ENCODE measurements around the gene SLC35E1.

SLC35E1 gene

GRCh38 chr19:16572332-16573211, at the start of gene SLC35E1:
Gene SLC35E1, minus strand, starts transcription at chr19:16572415. Its CDS starts 51 bp downstream, at chr19:16572364.
- DNase-seq: peak; percentile 91 to 93

GRCh38 chr19:16621165-16621800, 49.1 kb upstream of the SLC35E1 start:
- DNase-seq: no peak

- no peak for DNase-seq
Observed at GRCh38 chr19:16620584-16620983, 48.4 kb upstream of the SLC35E1 start.

- DNase-seq: no peak
Observed at GRCh38 chr19:16620018-16620417, 47.8 kb upstream of the SLC35E1 start.

DNA sequence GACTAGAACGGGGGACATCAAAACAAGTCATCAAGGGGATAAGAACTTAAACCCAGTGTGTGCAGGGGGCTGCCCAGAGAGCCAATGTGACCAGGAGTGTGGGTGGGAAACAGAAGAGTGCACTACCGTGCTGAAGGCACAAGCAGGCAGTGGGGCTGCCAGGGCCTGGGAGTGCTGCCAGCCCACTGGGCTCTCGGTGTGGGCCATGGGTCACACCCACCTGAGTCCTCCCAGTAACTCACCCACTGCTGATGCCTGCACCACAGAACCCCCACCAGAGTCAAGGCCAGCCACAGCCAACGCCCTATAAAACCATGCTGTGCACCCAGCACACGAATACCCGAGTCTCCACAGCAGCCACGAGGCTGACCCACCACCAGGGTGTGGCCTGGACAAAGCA, 47.2 kb upstream of the SLC35E1 start:
- DNase-seq: no peak

DNA sequence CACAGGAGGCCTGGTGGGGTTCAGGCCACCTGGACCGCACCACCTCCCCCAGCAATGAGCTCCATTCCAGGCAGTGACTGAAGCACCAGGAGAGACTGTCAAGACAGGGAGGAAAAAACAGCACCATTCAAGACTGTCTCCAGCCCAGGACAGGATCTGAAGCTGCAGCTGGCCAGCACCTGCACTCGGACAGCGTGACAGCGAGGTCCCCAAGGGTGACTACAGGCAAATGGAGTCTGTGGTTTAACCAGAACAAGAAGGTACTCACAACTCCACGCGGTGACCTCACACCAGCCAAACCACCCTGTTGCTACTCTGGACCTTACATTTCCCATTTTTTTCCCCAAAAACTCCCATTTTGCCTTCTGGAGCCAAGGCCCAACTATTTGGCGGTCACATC, 46.0 kb upstream of the SLC35E1 start:
- DNase-seq: no peak

GRCh38 chr19:16615808-16616207, 43.6 kb upstream of the SLC35E1 start:
- no peak for DNase-seq

DNA sequence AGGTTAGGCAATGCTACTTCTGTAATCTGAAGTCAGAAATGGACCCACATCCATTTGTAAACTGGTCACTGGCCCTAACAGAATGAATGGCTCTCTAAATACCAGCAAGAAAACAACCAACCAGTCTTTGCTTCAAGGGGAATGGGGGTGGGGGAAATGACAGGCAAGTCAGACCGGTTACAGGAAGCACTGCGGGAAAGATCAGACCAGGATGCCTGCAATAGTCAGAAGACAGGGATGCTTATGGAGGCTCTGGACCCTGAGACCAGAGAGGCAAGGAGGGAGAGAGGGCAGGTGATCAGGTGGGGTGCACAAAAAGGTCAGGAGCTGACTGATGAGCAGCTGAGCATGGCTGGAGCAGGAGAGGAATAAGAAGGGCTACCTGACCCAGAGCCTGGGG, 42.7 kb upstream of the SLC35E1 start:
- no peak for DNase-seq

DNA sequence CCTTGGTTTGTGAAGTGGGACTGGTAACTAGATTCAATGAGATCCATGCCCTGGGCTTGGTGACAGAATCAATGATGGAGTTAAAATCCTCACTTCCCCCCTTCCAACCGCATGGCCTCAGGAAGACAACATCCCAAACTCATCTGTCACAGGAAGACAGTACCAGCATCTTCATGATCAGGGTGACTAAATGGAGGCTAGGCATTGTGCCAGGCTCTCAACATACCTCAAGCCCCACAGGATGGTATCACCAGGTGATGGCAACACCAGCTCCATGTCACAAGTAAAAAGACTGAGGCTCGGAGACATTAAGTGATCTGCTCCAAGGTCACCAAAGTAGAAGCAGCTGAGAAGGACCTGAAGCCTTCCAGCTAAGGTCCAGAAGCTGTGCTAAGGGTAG, 41.6 kb upstream of the SLC35E1 start:
- DNase-seq: no peak

DNA sequence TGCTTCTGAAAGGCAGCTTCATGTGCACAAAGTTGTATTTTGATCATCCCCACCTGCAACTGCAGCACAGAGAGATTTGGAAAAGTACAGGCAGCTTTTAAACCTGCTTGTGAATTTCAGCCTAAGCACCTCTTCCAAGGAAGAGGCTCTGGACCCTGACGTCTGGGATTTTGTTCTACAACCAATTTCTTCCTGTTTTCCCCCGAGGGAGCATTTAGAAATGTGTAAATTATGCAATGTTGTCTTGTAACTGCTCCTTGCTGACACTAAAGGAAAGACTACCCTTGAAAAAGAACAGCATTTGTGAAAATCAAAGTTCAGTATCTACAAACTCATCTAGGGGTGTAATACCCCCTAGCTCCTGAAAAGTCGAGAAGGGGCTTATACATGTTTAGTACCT, 40.4 kb upstream of the SLC35E1 start:
- no peak for DNase-seq

DNA sequence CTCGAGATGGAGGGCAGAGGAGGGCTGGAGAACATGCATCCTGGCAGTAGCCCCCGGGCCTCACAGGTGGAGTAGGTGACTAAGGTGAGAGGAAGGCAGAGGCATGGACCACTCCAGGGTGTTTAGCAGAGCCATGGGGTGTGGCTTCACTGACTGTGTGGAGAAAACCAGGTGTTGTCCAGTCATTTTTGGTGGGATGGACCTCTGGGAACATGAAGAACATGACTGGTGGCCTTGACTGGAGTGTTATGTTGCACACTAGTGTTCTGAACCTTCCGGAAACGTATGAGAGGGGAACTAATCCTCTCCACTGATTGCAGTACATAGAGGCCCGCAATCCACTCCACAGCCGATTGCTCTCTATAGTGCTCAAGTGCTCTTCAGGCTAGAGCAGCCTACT, 38.9 kb upstream of the SLC35E1 start:
- no peak for DNase-seq

GRCh38 chr19:16609511-16610200, 37.4 kb upstream of the SLC35E1 start:
- DNase-seq: no peak

DNA sequence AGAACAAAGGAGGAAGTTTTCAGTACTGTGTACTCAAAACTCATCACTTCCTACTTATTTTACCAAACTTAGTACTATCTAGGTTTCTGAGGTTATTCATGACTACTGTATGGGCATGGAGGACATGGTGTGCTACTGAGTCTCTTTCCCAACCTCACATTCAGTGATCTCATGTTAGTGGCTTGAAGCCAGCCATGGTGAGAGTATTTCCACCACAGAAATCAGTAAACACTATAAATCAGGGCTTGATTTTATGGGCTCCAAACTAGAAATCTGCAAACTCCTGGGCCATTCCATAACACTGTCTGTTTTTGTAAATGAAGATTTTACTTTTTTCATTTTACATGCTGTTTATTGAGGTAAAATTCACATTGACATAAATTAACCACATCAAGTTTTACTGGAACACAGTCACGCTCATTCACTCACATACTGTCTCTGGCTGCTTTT, 36.1 kb upstream of the SLC35E1 start:
- DNase-seq: no peak

- no peak for DNase-seq
Observed at GRCh38 chr19:16607819-16608218, 35.6 kb upstream of the SLC35E1 start.

DNA sequence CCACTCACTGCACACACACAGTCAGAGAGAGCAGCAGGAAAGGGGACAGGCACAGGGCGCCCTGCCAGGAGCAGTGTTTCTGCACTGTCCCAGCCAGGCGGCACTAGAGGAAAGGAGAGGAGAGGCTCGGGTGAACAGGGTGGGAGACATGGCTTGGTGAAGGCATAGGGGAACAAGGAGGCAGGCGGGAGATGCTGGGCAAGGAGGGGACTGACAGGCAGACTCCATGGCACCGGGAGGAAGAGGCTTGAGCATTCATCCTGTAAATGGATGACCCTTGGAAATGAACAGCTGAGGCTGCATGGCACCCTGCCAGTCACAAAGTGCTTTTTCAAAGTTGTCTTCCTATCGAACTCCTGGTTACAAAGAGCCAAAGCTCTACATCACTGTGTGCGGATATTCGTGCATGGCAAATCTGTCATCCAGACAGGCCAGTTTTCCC, 33.4 kb upstream of the SLC35E1 start:
- no peak for DNase-seq

- no peak for DNase-seq
Observed at GRCh38 chr19:16605115-16605514, 32.9 kb upstream of the SLC35E1 start.

- DNase-seq: no peak
Observed at GRCh38 chr19:16604615-16605014, 32.4 kb upstream of the SLC35E1 start.

- no peak for DNase-seq
Observed at GRCh38 chr19:16603090-16603489, 30.9 kb upstream of the SLC35E1 start.

DNA sequence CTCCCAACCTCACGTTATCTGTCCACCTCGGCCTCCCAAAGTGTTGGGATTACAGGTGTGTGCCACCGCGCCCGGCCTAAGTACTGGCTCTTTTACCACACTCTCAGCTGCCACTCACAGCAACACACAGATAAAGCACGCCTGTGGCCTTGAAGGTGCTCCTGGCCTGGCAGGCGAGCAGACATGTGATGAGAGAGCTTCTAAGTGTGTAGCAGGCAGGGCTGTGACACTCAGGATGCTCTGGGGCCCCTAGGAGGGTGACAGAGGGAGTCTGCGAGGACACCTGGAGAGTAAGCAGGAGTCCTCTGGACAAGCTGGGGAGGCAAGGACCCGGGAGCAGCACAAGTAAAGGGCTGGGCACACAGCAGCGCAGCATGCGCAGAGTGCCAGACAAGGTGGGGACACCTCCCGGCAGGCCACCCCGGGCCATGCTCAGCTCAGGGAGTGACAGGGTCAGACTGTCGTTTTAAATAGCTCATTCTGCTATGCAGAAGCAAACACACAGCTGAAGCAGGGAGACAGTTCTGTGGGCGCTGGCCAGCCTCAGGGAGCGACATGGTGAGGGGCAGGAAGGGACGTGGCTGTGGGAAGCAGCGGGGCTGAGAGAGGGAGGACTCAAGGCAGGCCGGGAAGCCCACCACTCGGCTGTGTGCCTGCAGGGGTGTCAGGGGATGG, 29.3 kb upstream of the SLC35E1 start:
- DNase-seq: no peak

DNA sequence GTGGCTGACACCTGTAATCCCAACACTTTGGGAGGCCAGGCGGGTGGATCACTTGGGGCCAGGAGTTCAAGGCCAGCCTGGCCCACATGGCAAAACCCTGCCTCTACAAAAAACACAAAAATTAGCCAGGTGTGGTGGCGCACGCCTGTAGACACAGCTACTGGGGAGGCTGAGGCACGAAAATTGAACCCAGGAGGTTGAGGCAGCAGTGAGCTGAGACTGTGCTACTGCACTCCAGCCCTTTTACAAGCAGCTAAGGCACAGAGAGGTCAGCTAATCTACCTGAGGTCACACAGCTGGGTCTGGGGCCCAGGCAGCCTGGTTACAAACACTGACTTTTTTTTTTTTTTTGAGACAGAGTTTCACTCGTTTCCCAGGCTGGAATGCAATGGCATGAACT, 28.6 kb upstream of the SLC35E1 start:
- DNase-seq: no peak

DNA sequence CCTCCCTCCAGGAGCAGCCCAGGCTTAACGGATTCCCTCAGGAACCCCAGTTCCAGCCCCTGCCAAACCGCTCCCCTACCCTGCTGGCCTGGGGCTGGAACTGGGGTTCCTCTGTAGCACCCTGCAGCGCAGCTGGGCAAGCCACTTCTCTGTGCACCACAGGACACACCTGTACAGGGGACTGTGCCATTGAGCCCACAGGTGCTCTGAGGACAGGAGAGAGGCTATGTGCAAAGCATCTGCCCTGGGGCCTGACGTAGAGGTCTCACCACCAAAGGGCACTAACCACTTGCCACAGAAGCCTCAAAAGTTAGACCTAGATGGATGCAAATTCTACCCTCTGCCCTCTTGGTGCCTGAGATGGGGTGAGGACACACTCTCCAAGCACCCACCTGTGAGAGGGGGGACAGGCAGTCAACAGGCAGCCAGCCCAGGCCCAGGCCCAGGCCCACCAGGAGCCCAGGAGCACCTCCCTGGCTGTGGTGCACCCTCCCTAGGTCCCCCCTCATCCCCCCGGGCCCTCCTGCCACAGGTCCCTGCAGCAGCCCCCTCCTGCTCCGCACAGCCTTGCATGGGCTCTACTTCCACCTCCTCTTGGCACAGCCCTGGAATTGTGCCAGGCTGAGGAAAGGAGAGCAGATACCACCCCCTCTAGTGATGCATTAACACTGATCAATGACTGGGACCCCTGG, 27.6 kb upstream of the SLC35E1 start:
- no peak for DNase-seq

DNA sequence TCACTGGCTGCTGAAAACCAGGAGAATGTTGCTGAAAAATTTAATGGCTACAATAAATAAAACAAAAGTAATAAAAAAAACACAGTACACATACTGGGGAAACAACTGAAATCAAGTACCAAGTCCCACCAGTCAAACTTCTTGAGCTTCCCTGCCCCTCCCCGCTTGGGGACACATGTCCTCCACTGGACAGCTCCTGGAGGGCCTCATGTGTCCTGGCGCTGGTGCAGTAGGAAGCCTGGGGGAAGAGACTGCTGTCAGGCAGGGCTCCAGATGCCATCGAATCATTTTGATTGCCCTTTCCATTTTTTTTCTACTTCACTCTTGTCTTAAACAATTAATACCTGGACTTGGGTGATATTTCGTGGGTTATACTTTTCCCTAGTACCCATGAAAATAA, 26.6 kb upstream of the SLC35E1 start:
- DNase-seq: no peak

Data from stimulated activated CD4-positive, alpha-beta T cell treated with anti-CD3 and anti-CD28 coated beads, Interleukin-2, amount 100 ng/mL, for 24 hours (primary cell).